GM18868 (cell line): ENCODE measurements around the gene ACBD6.

Experiments used
- ATAC-seq: cut with Tn5 transposase; IDR thresholded peaks from one replicate; pipeline ENCODE4 v1.9.1; 2021; ENCODE audit warnings: mild to moderate bottlenecking, moderate library complexity; ENCODE audit not compliant: unreplicated experiment

Gene ACBD6

DNA sequence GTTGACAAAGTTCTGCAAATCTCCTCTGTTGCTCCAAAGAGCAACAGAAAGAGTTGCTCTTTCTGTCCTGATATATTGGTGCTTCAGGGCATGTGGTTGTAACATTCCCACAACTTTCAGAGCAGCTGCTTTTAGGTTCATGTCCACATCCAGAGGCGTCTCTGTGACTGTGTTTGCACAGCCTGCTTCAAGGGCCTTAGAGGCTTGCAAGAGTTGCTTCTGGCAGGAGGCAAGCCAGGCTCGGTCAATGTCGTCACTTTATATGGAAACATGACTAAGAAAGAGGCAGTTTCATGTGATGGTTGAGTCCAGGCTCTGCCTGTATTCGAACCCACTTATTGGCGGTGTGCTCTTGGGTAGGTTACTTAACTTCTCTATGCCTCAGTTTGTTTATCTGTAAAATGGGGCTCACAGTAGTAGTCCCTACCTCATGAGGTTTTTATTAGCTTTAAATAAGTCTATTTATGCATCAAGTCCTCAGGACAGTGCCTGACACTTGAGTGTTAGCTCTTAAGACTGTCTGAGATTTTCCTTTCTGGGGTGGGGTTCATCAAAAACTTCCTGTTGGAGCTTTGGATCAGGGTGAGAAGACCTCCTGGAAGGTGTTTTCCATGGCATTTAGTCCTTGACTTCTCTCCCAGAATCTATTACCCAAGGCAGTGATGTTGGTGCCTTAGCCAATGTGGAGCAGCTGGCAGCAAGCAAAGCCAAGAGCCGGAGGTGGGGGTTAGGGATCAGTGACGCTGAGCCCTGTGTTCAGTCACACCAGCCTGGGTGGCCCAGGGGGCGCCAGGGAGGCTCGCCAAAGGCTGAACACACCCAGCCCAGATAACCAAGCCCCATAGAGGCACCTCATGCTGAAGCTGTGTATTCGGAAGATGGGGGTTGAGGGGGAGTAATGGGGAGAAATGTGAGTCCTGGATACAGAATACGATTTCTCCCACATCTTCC lies 253.4 kb downstream of the ACBD6 start:
- ATAC-seq, result no peak

DNA sequence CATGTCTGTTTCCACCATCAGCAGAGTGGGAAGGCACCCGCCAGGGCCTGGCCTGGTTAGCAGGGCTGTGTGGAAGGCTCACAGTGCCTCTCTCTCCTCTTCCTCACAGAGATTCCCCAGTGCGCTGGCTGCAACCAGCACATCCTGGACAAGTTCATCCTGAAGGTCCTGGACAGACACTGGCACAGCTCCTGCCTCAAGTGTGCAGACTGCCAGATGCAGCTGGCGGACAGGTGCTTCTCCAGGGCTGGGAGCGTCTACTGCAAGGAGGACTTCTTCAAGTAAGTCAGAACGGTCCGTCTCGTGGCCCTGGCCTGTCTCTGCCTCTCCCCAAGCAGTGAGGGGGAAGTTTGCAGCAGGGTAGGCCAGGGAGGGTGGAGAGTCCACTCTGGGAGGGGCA lies 254.2 kb downstream of the ACBD6 start:
- ATAC-seq, result no peak

DNA sequence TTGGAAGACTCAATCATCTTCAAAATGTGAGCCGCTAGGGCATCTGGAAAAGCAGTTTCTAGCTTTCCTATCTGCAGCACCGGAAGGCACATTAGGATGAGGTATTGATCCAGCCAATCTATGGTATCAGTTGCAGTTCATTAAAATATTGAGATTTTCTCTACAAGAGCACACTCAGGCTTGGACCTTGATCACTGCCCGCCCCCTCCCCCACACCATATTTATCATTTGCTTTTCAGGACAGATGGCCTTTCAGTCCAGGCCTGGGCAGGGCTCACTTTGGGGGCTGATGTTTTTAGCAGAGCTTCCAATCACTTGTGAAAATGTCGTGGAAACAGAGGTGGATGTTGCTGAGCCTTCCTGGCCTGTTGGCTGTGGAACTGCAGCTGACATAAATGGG lies 254.8 kb downstream of the ACBD6 start:
- ATAC-seq, result no peak

DNA sequence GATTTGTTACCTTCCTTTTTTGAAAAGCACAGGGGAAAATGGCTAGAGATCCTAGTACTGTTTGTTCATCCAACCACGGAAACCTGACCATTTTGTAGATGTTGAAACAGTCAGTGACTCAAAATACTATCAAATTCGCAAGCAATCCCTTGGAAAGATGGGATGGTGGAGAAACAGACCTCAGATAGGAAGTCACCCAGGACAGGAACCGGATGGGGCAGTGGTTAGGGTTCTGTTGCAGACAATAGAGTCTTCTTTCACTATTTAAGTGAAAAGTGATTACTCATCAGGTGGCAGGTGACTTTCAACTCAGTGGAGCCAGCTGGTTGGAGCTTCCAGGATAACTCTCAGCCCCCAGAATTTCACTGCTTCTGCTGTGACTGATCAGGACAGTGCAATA lies 255.3 kb downstream of the ACBD6 start:
- no peak for ATAC-seq

DNA sequence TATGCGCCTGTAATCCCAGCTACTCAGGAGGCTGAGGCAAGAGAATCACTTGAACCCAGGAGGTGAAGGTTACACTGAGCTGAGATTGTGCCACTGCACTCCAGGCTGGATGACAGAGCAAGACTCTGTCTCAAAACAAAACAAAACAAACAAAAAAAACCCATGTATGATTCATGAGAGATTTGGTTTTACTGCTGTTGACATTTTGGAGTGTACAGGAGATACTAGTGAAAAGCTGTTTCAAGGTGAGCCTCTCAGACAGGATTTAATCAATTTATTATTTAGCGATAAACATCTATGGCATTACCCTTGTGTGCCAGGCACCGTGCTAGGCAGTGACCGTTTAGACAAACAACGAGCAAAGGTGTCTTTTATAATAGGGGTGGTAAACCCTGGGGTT lies 255.8 kb downstream of the ACBD6 start:
- no peak for ATAC-seq

DNA sequence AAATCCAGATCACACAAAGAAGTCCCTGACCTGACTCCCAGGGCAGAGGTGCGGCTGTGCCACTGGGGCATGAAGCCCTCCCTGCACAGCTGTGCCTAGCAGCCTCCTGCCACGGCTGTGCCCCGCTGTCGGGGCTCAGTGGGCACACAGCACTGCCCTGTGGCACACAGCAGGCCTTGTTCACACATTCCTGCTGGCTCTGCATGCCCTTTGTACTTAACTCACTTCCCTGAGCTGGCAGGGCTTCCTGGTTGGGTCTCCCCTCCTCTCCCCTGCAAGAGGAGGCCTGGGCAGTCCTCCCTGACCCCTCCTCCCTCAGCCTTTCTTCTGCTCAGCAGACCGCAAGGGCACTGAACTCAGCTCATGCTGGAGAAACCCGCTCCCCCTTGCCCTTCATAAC lies 257.5 kb downstream of the ACBD6 start:
- no peak for ATAC-seq

DNA sequence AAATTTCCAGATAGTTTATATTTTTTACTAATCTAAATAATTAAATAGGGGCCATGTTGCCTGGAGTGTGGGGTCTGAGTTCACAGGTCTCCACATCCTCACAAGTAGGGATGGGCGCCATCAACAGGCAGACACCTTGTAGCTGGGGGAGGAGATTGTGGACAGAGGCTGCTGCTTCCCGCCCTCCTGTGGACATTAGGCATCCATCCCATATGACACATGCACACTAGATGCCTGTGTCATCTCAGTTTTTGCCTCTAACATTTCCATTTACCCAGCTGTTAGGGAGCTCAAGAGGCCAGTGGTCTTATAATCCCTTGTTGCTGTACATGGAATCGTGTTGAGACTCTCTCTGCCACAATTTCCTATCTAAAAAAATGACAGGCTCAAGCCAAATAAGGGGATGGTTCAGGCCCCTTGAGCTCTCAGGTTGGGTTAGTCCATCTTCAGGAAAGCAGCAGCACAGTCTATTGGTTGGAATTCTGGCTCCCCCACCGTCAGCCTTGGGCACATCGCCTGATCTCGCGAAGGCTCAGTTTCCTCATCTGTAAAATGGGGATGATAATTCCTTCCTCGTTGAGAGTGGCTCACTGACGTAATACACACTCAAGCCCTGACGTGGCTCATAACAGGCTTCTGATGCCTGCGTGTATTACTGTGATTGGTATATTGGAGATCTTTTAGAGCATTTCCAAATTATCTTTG lies 258.7 kb downstream of the ACBD6 start:
- no peak for ATAC-seq

DNA sequence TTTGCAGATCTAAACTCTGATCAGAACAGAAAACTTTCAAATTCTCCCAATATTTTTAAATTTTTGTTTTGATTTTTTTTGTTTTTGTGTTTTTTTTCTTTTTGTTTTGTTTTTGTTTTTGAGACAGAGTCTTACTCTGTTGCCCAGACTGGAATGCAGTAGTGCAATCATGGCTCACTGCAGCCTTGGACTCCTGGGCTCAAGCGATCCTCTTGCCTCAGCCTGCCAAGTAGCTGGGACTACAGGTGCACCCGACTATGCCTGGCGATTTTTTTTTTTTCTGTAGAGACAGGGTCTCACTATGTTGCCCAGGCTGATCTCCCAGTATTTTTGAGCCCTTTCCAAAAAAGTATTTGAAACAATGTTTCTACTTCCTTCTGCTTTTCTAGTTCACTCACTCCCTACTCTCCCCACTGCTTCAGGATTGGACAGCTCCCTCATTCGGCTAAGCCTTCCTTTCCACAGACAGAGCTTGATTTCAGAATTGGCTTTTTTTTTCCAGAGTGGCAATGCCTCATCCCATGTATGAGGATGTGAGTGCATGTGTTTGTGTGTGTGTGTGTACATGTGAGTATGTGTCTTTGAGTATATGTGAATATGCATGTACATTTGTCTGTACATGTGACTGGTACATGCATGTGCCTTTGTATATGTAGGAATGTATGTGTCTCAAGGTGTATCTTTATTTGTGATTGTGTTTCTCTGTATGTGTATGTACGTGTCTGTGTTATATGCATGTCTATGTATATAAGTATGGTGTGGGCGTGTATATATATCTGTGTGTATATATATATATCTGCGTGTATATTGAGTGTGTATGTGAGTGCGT lies 260.4 kb downstream of the ACBD6 start:
- no peak for ATAC-seq

DNA sequence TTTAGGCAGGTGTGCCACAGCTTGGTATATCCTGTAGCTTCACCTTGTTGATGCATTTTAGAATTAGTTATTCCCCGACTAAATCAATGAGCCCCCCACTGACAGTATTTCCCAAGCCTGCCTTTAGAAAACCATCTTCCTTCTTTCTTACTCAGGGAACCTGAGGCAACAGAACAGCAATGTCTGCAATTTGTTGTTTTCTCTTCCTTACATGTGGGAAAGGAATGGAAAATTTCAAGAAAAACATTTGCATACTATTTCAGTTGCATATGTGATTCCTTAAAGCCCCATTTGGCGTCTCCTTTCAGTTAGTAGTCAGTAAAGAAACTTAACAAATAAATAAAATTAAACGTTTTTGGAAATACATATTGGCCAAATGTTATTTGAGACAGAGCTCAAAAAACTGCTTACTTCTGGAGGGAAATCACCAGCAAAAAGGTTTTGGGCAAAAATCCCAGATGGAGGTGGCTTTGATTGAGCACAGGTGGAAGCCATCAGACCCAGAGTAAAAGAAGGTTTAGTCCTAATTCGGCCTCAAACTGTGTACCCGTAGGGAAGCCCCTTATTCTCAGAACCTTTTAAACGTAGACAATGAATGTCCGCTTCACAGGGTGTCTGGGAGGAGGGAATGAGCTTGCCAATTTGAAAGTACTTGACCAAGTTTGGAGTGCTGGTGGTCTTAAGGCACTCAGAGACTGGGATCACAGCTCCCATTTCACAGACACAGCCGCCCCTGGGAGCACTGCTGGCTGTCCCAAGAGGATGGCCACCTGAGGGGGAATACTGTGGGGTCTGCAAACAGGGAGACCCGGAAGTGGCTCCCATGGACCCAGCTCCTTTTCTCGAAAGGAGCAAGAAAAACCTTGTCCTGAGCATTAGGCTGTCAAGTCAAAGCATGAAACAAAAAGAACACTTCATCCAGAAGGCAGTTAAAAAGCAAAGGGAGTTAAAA lies 263.0 kb downstream of the ACBD6 start:
- no peak for ATAC-seq

DNA sequence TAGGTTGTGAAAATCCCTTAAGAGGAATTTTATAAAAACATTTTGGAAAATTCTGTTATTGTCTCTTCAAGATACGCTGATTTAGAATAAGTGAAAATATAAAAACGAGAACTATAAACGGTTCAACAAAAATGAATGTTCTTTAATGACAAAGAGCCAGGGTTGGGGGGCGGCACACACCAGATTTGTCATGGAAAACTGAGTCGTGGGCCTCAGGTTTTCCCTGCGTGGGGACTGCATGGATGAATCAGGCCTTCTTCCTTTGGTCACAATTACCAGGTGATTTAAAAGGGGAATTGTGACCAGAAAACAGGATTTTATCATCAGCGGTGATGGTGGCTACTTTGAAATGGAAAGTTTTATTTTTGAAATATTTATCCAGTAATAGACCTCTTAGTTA lies 263.7 kb downstream of the ACBD6 start:
- no peak for ATAC-seq
